Measurements from ENCODE around the gene LRRC8C.

Gene LRRC8C

DNA sequence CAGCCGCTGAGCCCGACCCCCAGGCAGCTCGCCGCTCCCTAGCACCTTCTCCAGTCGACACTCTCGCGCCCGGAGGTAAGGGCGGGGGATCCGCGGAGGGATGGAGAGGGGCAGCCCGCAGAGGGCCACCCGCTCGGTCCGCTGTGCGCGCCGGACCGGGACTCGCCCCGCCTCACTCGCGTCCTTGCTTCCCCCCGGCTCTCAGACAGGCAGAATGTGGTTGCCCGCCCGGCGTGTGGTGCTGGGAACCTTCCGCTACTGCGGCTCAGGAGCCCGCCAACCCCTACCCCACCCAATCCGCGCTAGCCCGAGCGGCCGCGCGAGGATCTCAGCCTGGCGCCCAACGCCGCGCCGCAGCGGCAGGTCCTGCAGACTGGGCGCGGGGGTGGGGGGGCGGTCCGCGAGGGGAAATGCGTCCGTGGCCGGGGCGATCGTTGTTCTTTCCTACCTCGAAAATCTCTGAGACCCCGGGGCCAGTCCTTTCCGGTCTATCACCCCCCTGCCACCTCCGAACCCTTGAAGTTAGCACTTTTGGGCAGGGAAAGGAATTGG, 404 bp downstream of the LRRC8C start:
- peak; percentile 57 for DNase-seq (ENCODE audit: low read depth)
- H3K4me3 ChIP-seq (ENCODE audit: low read length): peak overlapping the region; percentile 76
- TF ChIP-seq, protein P1, sequence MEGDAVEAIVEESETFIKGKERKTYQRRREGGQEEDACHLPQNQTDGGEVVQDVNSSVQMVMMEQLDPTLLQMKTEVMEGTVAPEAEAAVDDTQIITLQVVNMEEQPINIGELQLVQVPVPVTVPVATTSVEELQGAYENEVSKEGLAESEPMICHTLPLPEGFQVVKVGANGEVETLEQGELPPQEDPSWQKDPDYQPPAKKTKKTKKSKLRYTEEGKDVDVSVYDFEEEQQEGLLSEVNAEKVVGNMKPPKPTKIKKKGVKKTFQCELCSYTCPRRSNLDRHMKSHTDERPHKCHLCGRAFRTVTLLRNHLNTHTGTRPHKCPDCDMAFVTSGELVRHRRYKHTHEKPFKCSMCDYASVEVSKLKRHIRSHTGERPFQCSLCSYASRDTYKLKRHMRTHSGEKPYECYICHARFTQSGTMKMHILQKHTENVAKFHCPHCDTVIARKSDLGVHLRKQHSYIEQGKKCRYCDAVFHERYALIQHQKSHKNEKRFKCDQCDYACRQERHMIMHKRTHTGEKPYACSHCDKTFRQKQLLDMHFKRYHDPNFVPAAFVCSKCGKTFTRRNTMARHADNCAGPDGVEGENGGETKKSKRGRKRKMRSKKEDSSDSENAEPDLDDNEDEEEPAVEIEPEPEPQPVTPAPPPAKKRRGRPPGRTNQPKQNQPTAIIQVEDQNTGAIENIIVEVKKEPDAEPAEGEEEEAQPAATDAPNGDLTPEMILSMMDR (IDR thresholded peaks at IDR 0.05; ENCODE audit: insufficient read depth, low read depth, low read length, missing control alignments): no peak

DNA sequence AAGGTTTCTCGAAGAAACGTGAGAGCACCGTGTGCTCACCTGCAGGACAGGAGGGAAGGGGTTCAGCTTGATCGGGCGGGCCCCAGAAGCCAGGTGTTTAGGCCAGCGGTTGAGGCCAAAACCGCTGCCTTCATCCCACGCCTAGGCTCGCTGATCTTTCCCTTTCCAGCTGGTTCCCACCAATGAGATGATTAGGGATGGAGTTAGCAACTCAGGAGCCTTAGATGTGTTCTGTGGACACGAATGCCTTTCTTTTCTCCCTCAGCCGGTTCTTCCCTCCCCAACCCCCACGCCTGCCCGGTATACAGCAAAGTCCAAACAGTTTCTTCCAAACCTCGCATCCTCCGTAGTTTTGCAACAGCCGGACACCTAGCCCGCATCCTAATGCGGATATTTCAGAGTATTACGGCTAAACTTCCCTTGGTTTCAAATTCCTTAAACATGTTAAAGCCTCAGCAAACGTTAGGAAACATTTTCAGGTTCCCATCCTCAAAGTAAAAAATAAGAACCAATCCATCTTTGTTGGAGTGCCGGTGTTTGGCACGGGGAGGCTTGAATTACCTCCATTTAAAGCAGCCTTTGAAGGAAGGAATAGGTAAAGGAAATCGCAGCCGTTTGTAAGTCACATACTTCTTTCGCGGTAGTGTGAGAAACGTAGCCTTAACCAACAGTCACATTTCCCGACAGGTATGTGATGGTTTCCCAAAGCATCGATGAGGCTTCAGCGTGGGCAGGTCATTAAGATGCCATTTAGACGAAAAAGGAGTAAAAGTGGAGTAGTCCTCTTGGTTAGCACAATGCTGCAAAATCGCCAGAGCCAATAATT, 1.1 kb downstream of the LRRC8C start:
- TF ChIP-seq, protein P1 (IDR thresholded peaks at IDR 0.05; ENCODE audit: insufficient read depth, low read depth, low read length, missing control alignments): no peak
- DNase-seq (ENCODE audit: low read depth): peak; percentile 44
- H3K4me3 ChIP-seq (ENCODE audit: low read length): peak overlapping the region; percentile 76

DNA sequence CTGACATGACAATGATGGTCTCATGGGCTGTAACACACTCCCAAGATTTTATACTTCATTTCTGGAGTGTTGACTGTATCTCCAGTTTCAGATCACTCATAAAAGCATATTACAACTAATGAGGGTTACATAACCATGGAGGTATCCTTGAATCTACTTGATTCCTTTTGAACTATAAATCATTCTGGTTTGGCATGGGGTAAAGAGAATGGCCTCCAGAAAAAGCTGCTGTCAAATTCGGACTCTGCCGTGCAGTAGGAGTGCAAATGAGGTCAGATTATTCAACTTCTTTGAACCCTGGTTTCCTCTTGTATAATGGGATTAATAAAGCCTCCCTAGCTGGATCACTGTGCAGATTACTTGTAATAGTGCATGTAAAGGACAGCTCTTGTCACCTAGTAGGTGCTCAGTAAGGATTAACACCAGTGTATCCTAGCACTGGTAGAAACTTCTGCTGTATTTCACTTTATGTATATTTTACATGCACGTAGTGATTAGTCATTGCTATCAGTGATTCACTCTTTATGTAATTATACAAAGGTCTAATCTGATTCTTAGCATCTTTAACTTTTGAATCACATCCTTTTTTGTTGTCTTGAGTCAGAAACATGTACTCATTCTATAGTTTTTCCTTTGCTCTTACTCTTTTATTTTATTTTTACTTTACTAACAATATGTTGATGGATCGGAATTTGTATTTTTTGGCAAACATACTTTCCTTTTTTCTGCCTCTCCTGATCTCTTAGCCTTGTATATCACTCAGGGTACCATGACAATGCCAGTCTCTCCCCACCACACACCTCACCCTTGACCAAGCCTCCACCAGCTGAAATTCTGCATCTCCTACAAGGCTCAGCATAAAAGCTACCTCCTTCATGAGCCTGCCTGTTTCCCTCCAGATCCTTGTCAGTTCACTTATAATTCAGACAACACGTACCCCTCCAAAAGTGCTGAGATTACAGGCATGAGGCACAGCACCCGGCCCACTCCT, 3.2 kb downstream of the LRRC8C start:
- peak; percentile 78 for DNase-seq (ENCODE audit: low read depth)
- no peak overlapping the region for H3K4me3 ChIP-seq (ENCODE audit: low read length)
- TF ChIP-seq, protein P1 (IDR thresholded peaks at IDR 0.05; ENCODE audit: insufficient read depth, low read depth, low read length, missing control alignments): no peak

DNA sequence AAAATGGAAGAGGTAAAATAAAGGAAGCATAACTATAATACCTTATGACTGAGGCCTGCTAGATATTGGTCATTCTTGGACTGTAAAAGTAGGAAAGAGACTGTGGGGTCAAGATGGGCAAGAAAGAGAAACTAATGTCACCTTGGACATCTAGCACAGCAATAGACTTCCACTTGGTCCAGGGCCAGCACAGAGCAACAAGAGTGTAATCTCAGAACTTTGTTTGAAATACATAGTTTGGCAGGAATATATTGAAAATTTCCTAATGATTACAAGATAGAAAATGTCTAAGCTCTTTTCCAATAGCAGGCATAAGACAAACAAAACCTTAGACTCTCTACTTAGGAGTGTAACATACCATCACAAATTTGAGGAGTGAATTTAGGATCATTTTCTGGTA, 4.6 kb downstream of the LRRC8C start:
- no peak for DNase-seq (ENCODE audit: low read depth)
- no peak overlapping the region for H3K4me3 ChIP-seq (ENCODE audit: low read length)
- TF ChIP-seq, protein P1 (IDR thresholded peaks at IDR 0.05; ENCODE audit: insufficient read depth, low read depth, low read length, missing control alignments): no peak

DNA sequence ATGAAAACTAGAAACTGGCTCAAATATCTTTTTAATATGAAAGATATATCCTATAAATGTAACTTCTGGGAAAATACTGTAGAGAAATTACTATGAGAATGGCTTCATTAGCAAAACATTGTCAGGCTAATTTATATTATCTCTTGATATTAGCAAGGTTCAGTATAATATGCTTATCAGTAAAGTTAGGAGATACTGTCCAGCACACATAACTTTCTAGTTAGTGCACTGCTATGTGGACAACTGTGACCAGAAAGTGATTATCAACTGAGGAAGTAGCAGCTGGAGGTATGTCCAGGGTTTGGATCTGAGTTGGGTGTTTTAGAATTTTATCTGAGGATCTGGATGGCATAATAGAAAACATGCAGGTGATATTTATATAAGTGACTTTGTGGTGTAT, 7.5 kb downstream of the LRRC8C start:
- no peak for DNase-seq (ENCODE audit: low read depth)
- TF ChIP-seq, protein P1 (IDR thresholded peaks at IDR 0.05; ENCODE audit: insufficient read depth, low read depth, low read length, missing control alignments): no peak
- no peak overlapping the region for H3K4me3 ChIP-seq (ENCODE audit: low read length)

DNA sequence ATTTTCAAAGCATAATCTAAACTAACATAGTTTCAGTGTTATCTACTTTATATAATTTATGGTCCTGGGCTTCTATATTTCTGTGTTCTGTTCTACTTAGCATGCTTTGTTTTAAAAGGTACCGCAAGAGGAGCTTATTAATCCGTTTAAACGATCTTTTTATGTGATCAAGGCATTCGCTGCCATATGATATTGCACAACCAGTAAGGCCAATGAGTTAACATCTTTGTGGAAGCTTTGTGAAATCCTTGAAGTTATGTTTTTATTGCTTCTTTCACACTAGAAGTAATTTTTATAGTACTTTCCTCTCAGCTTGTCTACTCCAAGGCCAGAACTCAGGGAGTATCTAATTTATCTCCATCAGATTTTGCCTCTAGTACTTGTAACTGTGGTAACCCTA, 8.9 kb downstream of the LRRC8C start:
- TF ChIP-seq, protein P1 (IDR thresholded peaks at IDR 0.05; ENCODE audit: insufficient read depth, low read depth, low read length, missing control alignments): no peak
- DNase-seq (ENCODE audit: low read depth): no peak
- H3K4me3 ChIP-seq (ENCODE audit: low read length): no peak overlapping the region
